ENCODE data around the gene STXBP2.

DNA sequence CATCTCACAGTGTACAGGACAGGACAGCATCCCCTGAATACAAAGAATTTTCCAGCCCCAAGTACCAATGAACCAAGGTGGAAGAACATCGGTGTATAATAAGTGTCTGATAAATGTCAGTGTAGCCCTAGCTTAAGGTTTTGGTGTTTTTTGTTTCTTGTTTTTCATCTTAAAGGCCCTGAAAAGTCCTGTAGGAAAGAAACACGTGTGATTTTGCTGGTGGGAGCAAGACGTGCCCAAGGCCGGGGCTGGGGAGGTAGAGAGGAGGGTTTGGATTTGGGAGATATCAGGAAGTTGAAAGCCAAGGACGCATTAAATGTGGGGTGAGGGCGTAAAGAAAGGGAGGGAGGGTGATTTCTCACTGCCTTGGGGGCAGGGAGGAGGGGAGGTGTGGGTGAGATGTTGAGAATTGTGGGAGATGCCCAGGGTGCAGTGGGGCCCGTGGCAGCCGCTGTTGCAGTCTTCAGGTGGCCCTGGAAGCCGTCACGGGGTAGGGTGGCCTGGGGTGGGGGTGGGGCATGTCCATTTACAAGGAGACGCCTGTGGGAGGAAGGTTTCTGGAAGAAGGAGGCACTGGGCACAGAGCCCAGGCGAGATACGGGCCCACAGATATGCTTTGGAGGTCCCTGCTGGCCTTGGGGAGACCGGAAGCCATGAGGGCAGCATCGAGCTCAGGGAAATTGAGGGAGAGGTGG, 34.5 kb upstream of the STXBP2 start:
- TF ChIP-seq, protein P1, sequence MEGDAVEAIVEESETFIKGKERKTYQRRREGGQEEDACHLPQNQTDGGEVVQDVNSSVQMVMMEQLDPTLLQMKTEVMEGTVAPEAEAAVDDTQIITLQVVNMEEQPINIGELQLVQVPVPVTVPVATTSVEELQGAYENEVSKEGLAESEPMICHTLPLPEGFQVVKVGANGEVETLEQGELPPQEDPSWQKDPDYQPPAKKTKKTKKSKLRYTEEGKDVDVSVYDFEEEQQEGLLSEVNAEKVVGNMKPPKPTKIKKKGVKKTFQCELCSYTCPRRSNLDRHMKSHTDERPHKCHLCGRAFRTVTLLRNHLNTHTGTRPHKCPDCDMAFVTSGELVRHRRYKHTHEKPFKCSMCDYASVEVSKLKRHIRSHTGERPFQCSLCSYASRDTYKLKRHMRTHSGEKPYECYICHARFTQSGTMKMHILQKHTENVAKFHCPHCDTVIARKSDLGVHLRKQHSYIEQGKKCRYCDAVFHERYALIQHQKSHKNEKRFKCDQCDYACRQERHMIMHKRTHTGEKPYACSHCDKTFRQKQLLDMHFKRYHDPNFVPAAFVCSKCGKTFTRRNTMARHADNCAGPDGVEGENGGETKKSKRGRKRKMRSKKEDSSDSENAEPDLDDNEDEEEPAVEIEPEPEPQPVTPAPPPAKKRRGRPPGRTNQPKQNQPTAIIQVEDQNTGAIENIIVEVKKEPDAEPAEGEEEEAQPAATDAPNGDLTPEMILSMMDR (IDR thresholded peaks at IDR 0.05; ENCODE audit: poor library complexity) = no peak
- TF ChIP-seq EZH2 (IDR thresholded peaks at IDR 0.05; ENCODE audit: borderline replicate concordance) (no peak), EZH2phosphoT487 (IDR thresholded peaks at IDR 0.05; ENCODE audit: low read depth, severe bottlenecking, unreplicated experiment) (no peak)
